Measurements from ENCODE around the gene DNASE2B. TPM values are rescaled to one million over a fixed set of nuclear protein-coding genes. Genes with fewer than 3 reads are reported as not detected.

The DNASE2B gene
- total RNA-seq, 2 donors from 2014 or later: not detected

- H3K4me3 ChIP-seq: no peak overlapping the region
- H3K27ac ChIP-seq: peak overlapping the region in 1 of 2 donors; percentile 62
- H3K36me3 ChIP-seq: no peaks in the 10 kb centered on the region
- peaks cover 0 to 29% of the 10 kb centered on the region in 2 donors for H3K4me1 ChIP-seq
- DNase-seq (ENCODE audit: low spot score): no peak
- no peaks in the 10 kb centered on the region for H3K27me3 ChIP-seq
- TF ChIP-seq, protein P1, sequence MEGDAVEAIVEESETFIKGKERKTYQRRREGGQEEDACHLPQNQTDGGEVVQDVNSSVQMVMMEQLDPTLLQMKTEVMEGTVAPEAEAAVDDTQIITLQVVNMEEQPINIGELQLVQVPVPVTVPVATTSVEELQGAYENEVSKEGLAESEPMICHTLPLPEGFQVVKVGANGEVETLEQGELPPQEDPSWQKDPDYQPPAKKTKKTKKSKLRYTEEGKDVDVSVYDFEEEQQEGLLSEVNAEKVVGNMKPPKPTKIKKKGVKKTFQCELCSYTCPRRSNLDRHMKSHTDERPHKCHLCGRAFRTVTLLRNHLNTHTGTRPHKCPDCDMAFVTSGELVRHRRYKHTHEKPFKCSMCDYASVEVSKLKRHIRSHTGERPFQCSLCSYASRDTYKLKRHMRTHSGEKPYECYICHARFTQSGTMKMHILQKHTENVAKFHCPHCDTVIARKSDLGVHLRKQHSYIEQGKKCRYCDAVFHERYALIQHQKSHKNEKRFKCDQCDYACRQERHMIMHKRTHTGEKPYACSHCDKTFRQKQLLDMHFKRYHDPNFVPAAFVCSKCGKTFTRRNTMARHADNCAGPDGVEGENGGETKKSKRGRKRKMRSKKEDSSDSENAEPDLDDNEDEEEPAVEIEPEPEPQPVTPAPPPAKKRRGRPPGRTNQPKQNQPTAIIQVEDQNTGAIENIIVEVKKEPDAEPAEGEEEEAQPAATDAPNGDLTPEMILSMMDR (IDR thresholded peaks at IDR 0.05): no peak
- H3K9me3 ChIP-seq: no peaks in the 10 kb centered on the region
Observed at GRCh38 chr1:84376000-84376910, 22.0 kb upstream of the DNASE2B start.

- H3K36me3 ChIP-seq: no peaks in the 10 kb centered on the region
- no peaks in the 10 kb centered on the region for H3K27me3 ChIP-seq
- H3K4me1 ChIP-seq: peaks cover 0 to 29% of the 10 kb centered on the region in 2 donors
- no peak for DNase-seq (ENCODE audit: low spot score)
- peak overlapping the region in 1 of 2 donors; percentile 20 for H3K27ac ChIP-seq
- H3K4me3 ChIP-seq: no peak overlapping the region
- no peaks in the 10 kb centered on the region for H3K9me3 ChIP-seq
- TF ChIP-seq, protein P1 (IDR thresholded peaks at IDR 0.05): no peak
Observed at GRCh38 chr1:84377480-84378095, 20.7 kb upstream of the DNASE2B start.

- H3K9me3 ChIP-seq: no peaks in the 10 kb centered on the region
- H3K4me1 ChIP-seq: peaks cover 0 to 22% of the 10 kb centered on the region in 2 donors
- H3K27me3 ChIP-seq: no peaks in the 10 kb centered on the region
- no peak overlapping the region for H3K4me3 ChIP-seq
- no peak overlapping the region for H3K27ac ChIP-seq
- TF ChIP-seq, protein P1 (IDR thresholded peaks at IDR 0.05): no peak
- DNase-seq (ENCODE audit: low spot score): no peak
- no peaks in the 10 kb centered on the region for H3K36me3 ChIP-seq
Observed at GRCh38 chr1:84379138-84379916, 19.0 kb upstream of the DNASE2B start.

GRCh38 chr1:84379917-84380180, 18.4 kb upstream of the DNASE2B start:
- H3K27me3 ChIP-seq: no peaks in the 10 kb centered on the region
- no peak overlapping the region for H3K4me3 ChIP-seq
- H3K4me1 ChIP-seq: peaks cover 0 to 18% of the 10 kb centered on the region in 2 donors
- no peak for DNase-seq (ENCODE audit: low spot score)
- TF ChIP-seq, protein P1 (IDR thresholded peaks at IDR 0.05): no peak
- H3K9me3 ChIP-seq: no peaks in the 10 kb centered on the region
- no peak overlapping the region for H3K27ac ChIP-seq
- H3K36me3 ChIP-seq: no peaks in the 10 kb centered on the region

- Histone ChIP-seq H3K27me3 (no peaks in the 10 kb centered on the region), H3K27ac (no peak overlapping the region), H3K9me3 (no peaks in the 10 kb centered on the region), H3K36me3 (no peaks in the 10 kb centered on the region), H3K4me1 (peaks cover 0 to 9% of the 10 kb centered on the region in 2 donors), H3K4me3 (no peak overlapping the region)
- TF ChIP-seq, protein P1 (IDR thresholded peaks at IDR 0.05): no peak
- no peak for DNase-seq (ENCODE audit: low spot score)
Observed at GRCh38 chr1:84382127-84382526, 16.2 kb upstream of the DNASE2B start.
